ENCODE measurements around the gene SMOC2.
"Not testable (repeated sequence)": the region's sequence is repeated elsewhere in the genome, so short reads cannot be mapped to it uniquely, and the experiment has no call there.

- TF ChIP-seq, protein P1, sequence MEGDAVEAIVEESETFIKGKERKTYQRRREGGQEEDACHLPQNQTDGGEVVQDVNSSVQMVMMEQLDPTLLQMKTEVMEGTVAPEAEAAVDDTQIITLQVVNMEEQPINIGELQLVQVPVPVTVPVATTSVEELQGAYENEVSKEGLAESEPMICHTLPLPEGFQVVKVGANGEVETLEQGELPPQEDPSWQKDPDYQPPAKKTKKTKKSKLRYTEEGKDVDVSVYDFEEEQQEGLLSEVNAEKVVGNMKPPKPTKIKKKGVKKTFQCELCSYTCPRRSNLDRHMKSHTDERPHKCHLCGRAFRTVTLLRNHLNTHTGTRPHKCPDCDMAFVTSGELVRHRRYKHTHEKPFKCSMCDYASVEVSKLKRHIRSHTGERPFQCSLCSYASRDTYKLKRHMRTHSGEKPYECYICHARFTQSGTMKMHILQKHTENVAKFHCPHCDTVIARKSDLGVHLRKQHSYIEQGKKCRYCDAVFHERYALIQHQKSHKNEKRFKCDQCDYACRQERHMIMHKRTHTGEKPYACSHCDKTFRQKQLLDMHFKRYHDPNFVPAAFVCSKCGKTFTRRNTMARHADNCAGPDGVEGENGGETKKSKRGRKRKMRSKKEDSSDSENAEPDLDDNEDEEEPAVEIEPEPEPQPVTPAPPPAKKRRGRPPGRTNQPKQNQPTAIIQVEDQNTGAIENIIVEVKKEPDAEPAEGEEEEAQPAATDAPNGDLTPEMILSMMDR (conservative IDR thresholded peaks at IDR 0.05 in 1 of 2, IDR thresholded peaks at IDR 0.05 in 1 of 2; ENCODE audit: extremely low read depth in 1 of 2, insufficient read depth in 1 of 2, low read depth in 1 of 2, low read length in 2 of 2), result not testable (repeated sequence)
- not testable (repeated sequence) for TF ChIP-seq EZH2 (IDR thresholded peaks at IDR 0.05; ENCODE audit: borderline replicate concordance, low read length)
Observed at GRCh38 chr6:168538188-168538891, 97.4 kb downstream of the SMOC2 start.

Data from mammary epithelial cell (primary cell).